Neural progenitor cell (in vitro differentiated cells): ENCODE results near the gene CAPN8. TPM values are rescaled to one million over a fixed set of nuclear protein-coding genes. Genes with fewer than 3 reads are reported as not detected.

ENCODE experiments used
- DNase-seq: peaks from one replicate; pipeline ENCODE4 v3.0.0-alpha.2; 2016; ENCODE audit warnings: low spot score
- H2AFZ ChIP-seq: fragments of 200-600 bp; sonication (generic); replicated peaks from 2 replicates; pipeline ENCODE4 v1.6.1; 2016; ENCODE audit warnings: antibody characterized with exemption
- H3F3A ChIP-seq: fragments of 200-600 bp; sonication (generic); 2 replicates; pipeline ENCODE4 v1.6.1; 2016; ENCODE audit warnings: antibody characterized with exemption, low read depth
- H3K27ac ChIP-seq: fragments of 200-600 bp; sonication (generic); 2 replicates; pipeline ENCODE4 v1.5.1; 2016; ENCODE audit warnings: mild to moderate bottlenecking
- H3K27me3 ChIP-seq: fragments of 200-600 bp; sonication (generic); 2 replicates; pipeline ENCODE4 v1.6.1; 2016; ENCODE audit warnings: mild to moderate bottlenecking, moderate library complexity
- H3K36me3 ChIP-seq: fragments of 200-600 bp; sonication (generic); 2 replicates; pipeline ENCODE4 v1.5.1; 2016
- H3K4me1 ChIP-seq: fragments of 200-600 bp; sonication (generic); 2 replicates; pipeline ENCODE4 v1.6.1; 2016; ENCODE audit warnings: mixed run types
- H3K4me2 ChIP-seq: fragments of 200-600 bp; sonication (generic); 2 replicates; pipeline ENCODE4 v1.6.1; 2016
- H3K4me3 ChIP-seq: fragments of 200-600 bp; sonication (generic); 2 replicates; pipeline ENCODE4 v1.5.1; 2016
- H3K79me2 ChIP-seq: fragments of 200-600 bp; sonication (generic); 2 replicates; pipeline ENCODE4 v1.6.1; 2016; ENCODE audit warnings: low read depth
- H3K9ac ChIP-seq: fragments of 200-600 bp; sonication (generic); 2 replicates; pipeline ENCODE4 v1.6.1; 2016
- H3K9me3 ChIP-seq: fragments of 200-600 bp; sonication (generic); 2 replicates; pipeline ENCODE4 v1.5.1; 2016; ENCODE audit warnings: low read depth
- H4K20me1 ChIP-seq: fragments of 200-600 bp; sonication (generic); 2 replicates; pipeline ENCODE4 v1.6.1; 2016; ENCODE audit warnings: low read depth
- H3K27ac Mint-ChIP-seq: 3 replicates; pipeline ENCODE4 v1.8.0; 2021; ENCODE audit warnings: mixed read lengths
- H3K27me3 Mint-ChIP-seq: 2 replicates; pipeline ENCODE4 v1.8.0; 2022; ENCODE audit warnings: low read depth, mild to moderate bottlenecking, inconsistent platforms, moderate library complexity, mixed read lengths; ENCODE audit not compliant: insufficient read depth
- H3K36me3 Mint-ChIP-seq: 3 replicates; pipeline ENCODE4 v1.8.0; 2021; ENCODE audit warnings: mixed read lengths
- H3K4me1 Mint-ChIP-seq: 3 replicates; pipeline ENCODE4 v1.8.0; 2021; ENCODE audit warnings: mixed read lengths
- H3K4me3 Mint-ChIP-seq: 3 replicates; pipeline ENCODE4 v1.8.0; 2021; ENCODE audit warnings: mild to moderate bottlenecking, moderate library complexity, mixed read lengths
- H3K9me3 Mint-ChIP-seq: 3 replicates; pipeline ENCODE4 v1.8.0; 2020; ENCODE audit warnings: mixed read lengths
- CTCF ChIP-seq: fragments of 200-600 bp; sonication (generic); IDR thresholded peaks from 2 replicates; pipeline ENCODE4 v1.5.1; 2017; ENCODE audit warnings: antibody characterized with exemption, mild to moderate bottlenecking
- EZH2 ChIP-seq: fragments of 200-600 bp; sonication (generic); IDR thresholded peaks from 2 replicates; pipeline ENCODE4 v1.6.1; 2017; ENCODE audit warnings: antibody characterized with exemption, mild to moderate bottlenecking, moderate library complexity
- EZH2phosphoT487 ChIP-seq: fragments of 200-600 bp; sonication (generic); IDR thresholded peaks from 2 replicates; pipeline ENCODE4 v1.6.1; 2017; ENCODE audit warnings: antibody characterized with exemption
- total RNA-seq: library from RNA; depleted of rRNA; stranded (reverse); fragments of >200 nt; gene quantifications from 2 replicates; pipeline ENCODE4 v1.2.3, GENCODE V29; 2015; ENCODE audit warnings: low replicate concordance

CAPN8 gene
- total RNA-seq, 1 donor from 2014 or later = not detected

GRCh38 chr1:223639331-223639749 is 26.2 kb downstream of the CAPN8 start:
- peaks cover 2% of the 10 kb centered on the region for H3K27me3 Mint-ChIP-seq
- peaks cover 7% of the 10 kb centered on the region for H3K4me1 ChIP-seq
- H3K36me3 Mint-ChIP-seq = no peaks in the 10 kb centered on the region
- H3K4me2 ChIP-seq = no peak overlapping the region
- no peak overlapping the region for H3K27ac Mint-ChIP-seq
- H3K27ac ChIP-seq = no peak overlapping the region
- H3K4me3 Mint-ChIP-seq = no peak overlapping the region
- peaks cover 22% of the 10 kb centered on the region for H3K4me1 Mint-ChIP-seq
- H3K4me3 ChIP-seq = no peak overlapping the region
- peaks cover 2% of the 10 kb centered on the region for H3K9me3 Mint-ChIP-seq
- no peaks in the 10 kb centered on the region for H3K36me3 ChIP-seq
- H3K27me3 ChIP-seq = no peaks in the 10 kb centered on the region
- no peak for DNase-seq
- TF ChIP-seq CTCF (no peak), EZH2phosphoT487 (no peak), EZH2 (no peak)
- no peak overlapping the region for H2AFZ ChIP-seq
- no peaks in the 10 kb centered on the region for H3K79me2 ChIP-seq
- H3K9ac ChIP-seq = no peak overlapping the region
- H4K20me1 ChIP-seq = no peaks in the 10 kb centered on the region
- no peaks in the 10 kb centered on the region for H3F3A ChIP-seq
- H3K9me3 ChIP-seq = no peaks in the 10 kb centered on the region

GRCh38 chr1:223635236-223635635 is 30.3 kb downstream of the CAPN8 start:
- no peak overlapping the region for H3K27ac Mint-ChIP-seq

GRCh38 chr1:223634423-223634822 is 31.1 kb downstream of the CAPN8 start:
- H3K36me3 Mint-ChIP-seq = no peaks in the 10 kb centered on the region
- H2AFZ ChIP-seq = no peak overlapping the region
- H3F3A ChIP-seq = no peaks in the 10 kb centered on the region
- peaks cover 2% of the 10 kb centered on the region for H3K27me3 Mint-ChIP-seq
- H3K4me2 ChIP-seq = no peak overlapping the region
- H3K79me2 ChIP-seq = no peaks in the 10 kb centered on the region
- H3K4me3 Mint-ChIP-seq = no peak overlapping the region
- peaks cover 5% of the 10 kb centered on the region for H3K4me1 Mint-ChIP-seq
- H3K9ac ChIP-seq = no peak overlapping the region
- H3K27ac Mint-ChIP-seq = no peak overlapping the region
- no peak overlapping the region for H3K4me3 ChIP-seq
- DNase-seq = no peak
- peaks cover 5% of the 10 kb centered on the region for H3K4me1 ChIP-seq
- no peaks in the 10 kb centered on the region for H3K36me3 ChIP-seq
- no peak overlapping the region for H3K27ac ChIP-seq
- TF ChIP-seq EZH2phosphoT487 = no peak
- TF ChIP-seq CTCF = no peak
- no peaks in the 10 kb centered on the region for H3K27me3 ChIP-seq
- H3K9me3 ChIP-seq = no peaks in the 10 kb centered on the region
- H4K20me1 ChIP-seq = no peaks in the 10 kb centered on the region
- no peaks in the 10 kb centered on the region for H3K9me3 Mint-ChIP-seq

More at GRCh38 chr1:223635236-223635635, 30.3 kb downstream of the CAPN8 start:
- H3K27me3 Mint-ChIP-seq = peaks cover 2% of the 10 kb centered on the region
- no peak overlapping the region for H3K4me3 ChIP-seq
- H3K27ac ChIP-seq = no peak overlapping the region
- H3K9me3 ChIP-seq = no peaks in the 10 kb centered on the region
- no peaks in the 10 kb centered on the region for H3K36me3 Mint-ChIP-seq
- no peaks in the 10 kb centered on the region for H3F3A ChIP-seq
- no peak for DNase-seq
- H3K4me1 ChIP-seq = peaks cover 5% of the 10 kb centered on the region
- no peaks in the 10 kb centered on the region for H3K36me3 ChIP-seq
- H2AFZ ChIP-seq = no peak overlapping the region
- no peak overlapping the region for H3K9ac ChIP-seq
- no peaks in the 10 kb centered on the region for H3K79me2 ChIP-seq
- no peaks in the 10 kb centered on the region for H3K9me3 Mint-ChIP-seq
- no peak overlapping the region for H3K4me2 ChIP-seq
- no peak overlapping the region for H3K4me3 Mint-ChIP-seq
- no peaks in the 10 kb centered on the region for H4K20me1 ChIP-seq
- H3K4me1 Mint-ChIP-seq = peaks cover 5% of the 10 kb centered on the region
- no peaks in the 10 kb centered on the region for H3K27me3 ChIP-seq
- TF ChIP-seq EZH2 = no peak
- no peak for TF ChIP-seq EZH2phosphoT487
- no peak for TF ChIP-seq CTCF
